HepG2 (cell line): ENCODE data around the gene FAM177B. TPM values are rescaled to one million over a fixed set of nuclear protein-coding genes. Genes with fewer than 3 reads are reported as not detected.

ENCODE experiments used
- DR1 ChIP-seq: sonication (generic); formaldehyde crosslinking; IDR thresholded peaks from 2 replicates; pipeline ENCODE4 v1.8.0; 2021; ENCODE audit warnings: mild to moderate bottlenecking, missing genetic modification reagents, inconsistent platforms
- FLYWCH1 ChIP-seq: sonication (generic); formaldehyde crosslinking; IDR thresholded peaks from 2 replicates; pipeline ENCODE4 v1.8.1; 2023; ENCODE audit warnings: mild to moderate bottlenecking, missing genetic modification reagents
- FOXC1 ChIP-seq: sonication (generic); formaldehyde crosslinking; IDR thresholded peaks from 2 replicates; pipeline ENCODE4 v1.8.0; 2022; ENCODE audit warnings: mild to moderate bottlenecking, missing genetic modification reagents, borderline replicate concordance
- HOXD1 ChIP-seq: sonication (generic); formaldehyde crosslinking; IDR thresholded peaks from 2 replicates; pipeline ENCODE4 v1.5.0; 2020; ENCODE audit warnings: missing genetic modification reagents
- KLF6 ChIP-seq: IDR thresholded peaks from 2 replicates; pipeline ENCODE4 v1.8.0; 2016; ENCODE audit warnings: missing biosample characterization, missing genetic modification reagents
- KMT2A ChIP-seq: sonication (generic); formaldehyde crosslinking; IDR thresholded peaks from 2 replicates; pipeline ENCODE4 v1.4.0; 2020; ENCODE audit warnings: missing genetic modification reagents
- MAZ ChIP-seq, 2 experiments: sonication (generic) in 1 of 2; formaldehyde crosslinking in 1 of 2; IDR thresholded peaks; 2 replicates each; pipeline versions ENCODE4 v1.5.0 to v1.6.1; 2012 to 2020; ENCODE audit warnings: low read depth in 2 of 2, mild to moderate bottlenecking in 2 of 2, borderline replicate concordance in 1 of 2, improper control_type of control experiment in 1 of 2, low read length in 1 of 2, missing genetic modification reagents in 1 of 2, moderate library complexity in 1 of 2
- MED8 ChIP-seq: sonication (generic); formaldehyde crosslinking; IDR thresholded peaks from 2 replicates; pipeline ENCODE4 v1.8.1; 2023; ENCODE audit warnings: mild to moderate bottlenecking, missing genetic modification reagents; ENCODE audit not compliant: insufficient replicate concordance
- NCOA5 ChIP-seq: sonication (generic); formaldehyde crosslinking; IDR thresholded peaks from 2 replicates; pipeline ENCODE4 v1.4.0; 2020; ENCODE audit warnings: missing genetic modification reagents
- POLR2A ChIP-seq, 2 experiments: IDR thresholded peaks; 2 replicates each; pipeline ENCODE4 v1.6.1; 2011; ENCODE audit warnings: low read depth in 2 of 2, low read length in 2 of 2, mild to moderate bottlenecking in 1 of 2, moderate library complexity in 1 of 2; ENCODE audit not compliant: insufficient read depth in 1 of 2
- TEAD3 ChIP-seq: optimal IDR thresholded peaks from 2 replicates; pipeline ENCODE3; 2016; ENCODE audit warnings: borderline replicate concordance
- ZFP82 ChIP-seq: sonication (generic); formaldehyde crosslinking; IDR thresholded peaks from 2 replicates; pipeline ENCODE4 v1.5.1; 2020; ENCODE audit warnings: mild to moderate bottlenecking, missing genetic modification reagents, borderline replicate concordance
- ZFX ChIP-seq: sonication (generic); formaldehyde crosslinking; IDR thresholded peaks from 2 replicates; pipeline ENCODE4 v1.4.0; 2020; ENCODE audit warnings: mild to moderate bottlenecking, low read depth, missing genetic modification reagents, moderate library complexity
- ZNF121 ChIP-seq: sonication (generic); formaldehyde crosslinking; IDR thresholded peaks from 2 replicates; pipeline ENCODE4 v1.5.0; 2020; ENCODE audit warnings: mild to moderate bottlenecking, missing genetic modification reagents
- ZNF333 ChIP-seq: sonication (generic); formaldehyde crosslinking; IDR thresholded peaks from 2 replicates; pipeline ENCODE4 v1.4.0; 2020; ENCODE audit warnings: mild to moderate bottlenecking, missing genetic modification reagents, borderline replicate concordance
- ZNF335 ChIP-seq: sonication (generic); formaldehyde crosslinking; IDR thresholded peaks from 2 replicates; pipeline ENCODE4 v1.4.0; 2020; ENCODE audit warnings: missing genetic modification reagents
- ZNF430 ChIP-seq: sonication (generic); formaldehyde crosslinking; IDR thresholded peaks from 2 replicates; pipeline ENCODE4 v1.9.0; 2021; ENCODE audit warnings: mild to moderate bottlenecking, missing genetic modification reagents
- polyA plus RNA-seq, 8 experiments: library from polyadenylated mRNA; depleted of rRNA in 3 of 8; stranded (reverse) in 7 of 8; unstranded in 1 of 8; fragments of >200 nt; fragmentation: Illumina TruSeq in 4 of 8; extraction: Trizol in 4 of 8; gene quantifications; 2 replicates each; pipeline versions ENCODE4 v1.2.1 to v1.2.3, GENCODE V29; 2011 to 2016; ENCODE audit warnings: low read depth in 4 of 8, missing spikeins in 1 of 8, mixed read lengths in 1 of 8; ENCODE audit not compliant: insufficient read depth in 1 of 8
- total RNA-seq, 5 experiments: library from RNA; depleted of rRNA; stranded (reverse); fragments of >200 nt; fragmentation: Illumina TruSeq; extraction: Trizol; gene quantifications; 2 replicates each; pipeline ENCODE4 v1.2.3, GENCODE V29; 2016; ENCODE audit warnings: low read depth in 1 of 5
- TF ChIP-seq, protein P1 (sequence below), 2 experiments: sonication (generic) in 1 of 2; formaldehyde crosslinking in 1 of 2; IDR thresholded peaks; 2 replicates each; pipeline versions ENCODE4 v1.4.0 to v1.6.1; 2018 to 2020; ENCODE audit warnings: missing genetic modification reagents in 2 of 2, borderline replicate concordance in 1 of 2, low read depth in 1 of 2, mild to moderate bottlenecking in 1 of 2, missing biosample characterization in 1 of 2
- TF ChIP-seq, protein P2 (sequence below): sonication (generic); formaldehyde crosslinking; IDR thresholded peaks from 2 replicates; pipeline ENCODE4 v1.8.0; 2022; ENCODE audit warnings: mild to moderate bottlenecking, missing genetic modification reagents
- TF ChIP-seq, protein P3 (sequence below): sonication (generic); formaldehyde crosslinking; IDR thresholded peaks from 2 replicates; pipeline ENCODE4 v1.8.1; 2023; ENCODE audit warnings: mild to moderate bottlenecking, missing genetic modification reagents
- TF ChIP-seq, protein P4 (sequence below): sonication (generic); formaldehyde crosslinking; IDR thresholded peaks from 2 replicates; pipeline ENCODE4 v1.4.0; 2020; ENCODE audit warnings: missing genetic modification reagents
- TF ChIP-seq, protein P5 (sequence below): sonication (generic); formaldehyde crosslinking; IDR thresholded peaks from 2 replicates; pipeline ENCODE4 v1.8.1; 2023; ENCODE audit warnings: mild to moderate bottlenecking, inconsistent platforms, moderate library complexity, missing genetic modification reagents, borderline replicate concordance

FAM177B gene
- total and polyA plus RNA-seq, 2 of the 13 experiments (the other 11 are each of a cell fraction or from before 2014, with no cell fraction given), result 0.05 TPM; not detected in 1

DNA sequence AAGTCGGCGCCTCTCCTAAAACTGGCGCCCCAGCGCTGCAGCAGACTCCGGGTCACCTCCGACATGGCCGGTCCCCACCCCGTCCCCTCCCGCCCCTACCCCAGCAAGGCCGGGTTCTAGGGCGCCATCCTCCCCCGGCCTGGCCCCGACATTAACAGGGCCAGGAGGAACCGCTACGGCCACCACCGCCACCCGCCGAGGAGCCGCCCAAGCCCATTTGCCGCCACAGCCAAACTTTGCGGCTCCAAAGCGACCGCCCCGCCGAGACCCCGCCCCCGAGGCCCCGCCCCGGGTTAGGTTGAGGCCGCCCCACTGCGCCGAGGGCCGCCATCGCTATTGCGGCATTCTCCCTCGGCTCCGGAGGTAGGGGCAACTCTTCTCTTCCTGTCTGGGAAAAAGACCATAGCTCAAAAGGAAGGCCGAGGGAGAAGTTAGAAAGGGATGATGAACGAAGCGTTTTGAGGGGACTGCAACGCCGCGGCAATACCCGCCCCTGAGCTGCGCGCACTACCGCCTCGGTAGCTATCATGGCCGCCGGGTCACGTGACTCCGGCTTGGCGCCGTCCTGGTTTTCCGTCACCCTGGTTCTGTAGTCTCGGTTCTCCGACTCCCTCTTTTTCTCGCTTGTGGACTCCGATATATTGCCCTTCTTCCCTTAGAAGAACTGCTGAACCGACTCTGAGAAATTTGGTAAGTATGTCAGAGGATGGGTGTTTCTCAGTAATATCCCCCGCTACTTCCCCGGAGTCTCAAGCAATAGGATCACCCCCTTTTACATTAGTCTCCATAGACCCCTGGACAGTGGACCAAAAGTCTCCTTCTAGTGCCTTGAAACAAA lies 24.5 kb upstream of the FAM177B start, which contains the start of the genes AIDA and BROX (continued):
- TF ChIP-seq, protein P1, sequence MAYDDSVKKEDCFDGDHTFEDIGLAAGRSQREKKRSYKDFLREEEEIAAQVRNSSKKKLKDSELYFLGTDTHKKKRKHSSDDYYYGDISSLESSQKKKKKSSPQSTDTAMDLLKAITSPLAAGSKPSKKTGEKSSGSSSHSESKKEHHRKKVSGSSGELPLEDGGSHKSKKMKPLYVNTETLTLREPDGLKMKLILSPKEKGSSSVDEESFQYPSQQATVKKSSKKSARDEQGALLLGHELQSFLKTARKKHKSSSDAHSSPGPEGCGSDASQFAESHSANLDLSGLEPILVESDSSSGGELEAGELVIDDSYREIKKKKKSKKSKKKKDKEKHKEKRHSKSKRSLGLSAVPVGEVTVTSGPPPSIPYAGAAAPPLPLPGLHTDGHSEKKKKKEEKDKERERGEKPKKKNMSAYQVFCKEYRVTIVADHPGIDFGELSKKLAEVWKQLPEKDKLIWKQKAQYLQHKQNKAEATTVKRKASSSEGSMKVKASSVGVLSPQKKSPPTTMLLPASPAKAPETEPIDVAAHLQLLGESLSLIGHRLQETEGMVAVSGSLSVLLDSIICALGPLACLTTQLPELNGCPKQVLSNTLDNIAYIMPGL (CRISPR knock-in tag; IDR thresholded peaks at IDR 0.05; ENCODE audit: borderline replicate concordance in 1 of 2, low read depth in 1 of 2), result peak in 1 of 2 experiments; percentile 35; a peak in 2 of 4 replicates
- TF ChIP-seq FOXC1 (CRISPR knock-in tag) (0 out of 2 replicates have a peak, but pooled peaks have one; percentile 55), ZNF333 (CRISPR knock-in tag) (no peak), DR1 (CRISPR knock-in tag) (no peak), FLYWCH1 (CRISPR knock-in tag) (no peak), KLF6 (CRISPR knock-in tag) (no peak; the same call in 1 of the 2 replicates), NCOA5 (CRISPR knock-in tag) (no peak), ZNF430 (CRISPR knock-in tag) (peak; percentile 50; the same call in 1 of the 2 replicates), ZNF121 (CRISPR knock-in tag) (no peak), HOXD1 (CRISPR knock-in tag) (0 out of 2 replicates have a peak, but pooled peaks have one; percentile 49), ZFP82 (CRISPR knock-in tag) (peak; percentile 47; the same call in 1 of the 2 replicates), TEAD3 (CRISPR knock-in tag) (peak; percentile 23), ZNF335 (CRISPR knock-in tag) (no peak), POLR2A (IDR thresholded peaks at IDR 0.05; ENCODE audit: insufficient read depth in 1 of 2, low read depth in 2 of 2, low read length in 2 of 2) (peak in 1 of 2 experiments; percentile 69; a peak in 2 of 4 replicates), MED8 (CRISPR knock-in tag) (peak; percentile 20), MAZ (IDR thresholded peaks at IDR 0.05; ENCODE audit: borderline replicate concordance, low read depth, low read length) (peak; percentile 35; the same call in 1 of the 2 replicates), MAZ (CRISPR knock-in tag; IDR thresholded peaks at IDR 0.05; ENCODE audit: low read depth) (no peak), ZFX (peak; percentile 10; the same call in 1 of the 2 replicates), KMT2A (CRISPR knock-in tag) (peak; percentile 5; the same call in 1 of the 2 replicates)
- TF ChIP-seq, protein P2, sequence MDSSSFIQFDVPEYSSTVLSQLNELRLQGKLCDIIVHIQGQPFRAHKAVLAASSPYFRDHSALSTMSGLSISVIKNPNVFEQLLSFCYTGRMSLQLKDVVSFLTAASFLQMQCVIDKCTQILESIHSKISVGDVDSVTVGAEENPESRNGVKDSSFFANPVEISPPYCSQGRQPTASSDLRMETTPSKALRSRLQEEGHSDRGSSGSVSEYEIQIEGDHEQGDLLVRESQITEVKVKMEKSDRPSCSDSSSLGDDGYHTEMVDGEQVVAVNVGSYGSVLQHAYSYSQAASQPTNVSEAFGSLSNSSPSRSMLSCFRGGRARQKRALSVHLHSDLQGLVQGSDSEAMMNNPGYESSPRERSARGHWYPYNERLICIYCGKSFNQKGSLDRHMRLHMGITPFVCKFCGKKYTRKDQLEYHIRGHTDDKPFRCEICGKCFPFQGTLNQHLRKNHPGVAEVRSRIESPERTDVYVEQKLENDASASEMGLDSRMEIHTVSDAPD, result peak; percentile 51; the same call in 1 of the 2 replicates
- TF ChIP-seq, protein P3, sequence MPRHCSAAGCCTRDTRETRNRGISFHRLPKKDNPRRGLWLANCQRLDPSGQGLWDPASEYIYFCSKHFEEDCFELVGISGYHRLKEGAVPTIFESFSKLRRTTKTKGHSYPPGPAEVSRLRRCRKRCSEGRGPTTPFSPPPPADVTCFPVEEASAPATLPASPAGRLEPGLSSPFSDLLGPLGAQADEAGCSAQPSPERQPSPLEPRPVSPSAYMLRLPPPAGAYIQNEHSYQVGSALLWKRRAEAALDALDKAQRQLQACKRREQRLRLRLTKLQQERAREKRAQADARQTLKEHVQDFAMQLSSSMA (CRISPR knock-in tag), result 0 out of 2 replicates have a peak, but pooled peaks have one; percentile 19
- TF ChIP-seq, protein P4, sequence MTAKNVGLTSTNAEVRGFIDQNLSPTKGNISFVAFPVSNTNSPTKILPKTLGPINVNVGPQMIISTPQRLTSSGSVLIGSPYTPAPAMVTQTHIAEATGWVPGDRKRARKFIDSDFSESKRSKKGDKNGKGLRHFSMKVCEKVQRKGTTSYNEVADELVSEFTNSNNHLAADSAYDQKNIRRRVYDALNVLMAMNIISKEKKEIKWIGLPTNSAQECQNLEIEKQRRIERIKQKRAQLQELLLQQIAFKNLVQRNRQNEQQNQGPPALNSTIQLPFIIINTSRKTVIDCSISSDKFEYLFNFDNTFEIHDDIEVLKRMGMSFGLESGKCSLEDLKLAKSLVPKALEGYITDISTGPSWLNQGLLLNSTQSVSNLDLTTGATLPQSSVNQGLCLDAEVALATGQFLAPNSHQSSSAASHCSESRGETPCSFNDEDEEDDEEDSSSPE (CRISPR knock-in tag), result peak; percentile 68
- TF ChIP-seq, protein P5, sequence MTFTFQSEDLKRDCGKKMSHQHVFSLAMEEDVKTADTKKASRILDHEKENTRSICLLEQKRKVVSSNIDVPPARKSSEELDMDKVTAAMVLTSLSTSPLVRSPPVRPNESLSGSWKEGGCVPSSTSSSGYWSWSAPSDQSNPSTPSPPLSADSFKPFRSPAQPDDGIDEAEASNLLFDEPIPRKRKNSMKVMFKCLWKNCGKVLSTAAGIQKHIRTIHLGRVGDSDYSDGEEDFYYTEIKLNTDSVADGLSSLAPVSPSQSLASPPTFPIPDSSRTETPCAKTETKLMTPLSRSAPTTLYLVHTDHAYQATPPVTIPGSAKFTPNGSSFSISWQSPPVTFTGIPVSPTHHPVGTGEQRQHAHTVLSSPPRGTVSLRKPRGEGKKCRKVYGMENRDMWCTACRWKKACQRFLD, result 0 out of 2 replicates have a peak, but pooled peaks have one; percentile 12
